ENCODE results near the gene TP53RK.
A peak's percentile ranks its signal among the peaks of the same experiment; 100 is the strongest.

TP53RK gene

GRCh38 chr20:46706242-46706641 is 17.0 kb upstream of the TP53RK start:
- DNase-seq (ENCODE audit: low read depth) = no peak

DNA sequence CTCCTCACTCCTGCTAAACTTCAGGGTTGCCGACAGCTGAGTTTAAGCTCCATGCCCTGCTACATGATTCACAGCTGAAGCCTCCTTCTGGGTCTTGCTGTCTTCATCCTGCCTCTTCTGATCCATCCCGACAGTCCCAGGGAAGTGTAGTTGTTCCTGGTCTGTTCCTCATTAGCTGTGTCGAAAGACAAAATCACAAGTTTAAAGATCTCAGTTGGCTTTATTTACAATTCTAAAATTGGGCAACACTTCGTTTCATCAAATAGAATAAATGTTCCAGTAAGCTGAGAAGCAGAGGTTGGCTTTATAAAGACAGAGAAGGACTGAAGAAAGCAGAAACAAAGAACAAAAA is 16.1 kb upstream of the TP53RK start:
- DNase-seq (ENCODE audit: low read depth) = no peak

DNA sequence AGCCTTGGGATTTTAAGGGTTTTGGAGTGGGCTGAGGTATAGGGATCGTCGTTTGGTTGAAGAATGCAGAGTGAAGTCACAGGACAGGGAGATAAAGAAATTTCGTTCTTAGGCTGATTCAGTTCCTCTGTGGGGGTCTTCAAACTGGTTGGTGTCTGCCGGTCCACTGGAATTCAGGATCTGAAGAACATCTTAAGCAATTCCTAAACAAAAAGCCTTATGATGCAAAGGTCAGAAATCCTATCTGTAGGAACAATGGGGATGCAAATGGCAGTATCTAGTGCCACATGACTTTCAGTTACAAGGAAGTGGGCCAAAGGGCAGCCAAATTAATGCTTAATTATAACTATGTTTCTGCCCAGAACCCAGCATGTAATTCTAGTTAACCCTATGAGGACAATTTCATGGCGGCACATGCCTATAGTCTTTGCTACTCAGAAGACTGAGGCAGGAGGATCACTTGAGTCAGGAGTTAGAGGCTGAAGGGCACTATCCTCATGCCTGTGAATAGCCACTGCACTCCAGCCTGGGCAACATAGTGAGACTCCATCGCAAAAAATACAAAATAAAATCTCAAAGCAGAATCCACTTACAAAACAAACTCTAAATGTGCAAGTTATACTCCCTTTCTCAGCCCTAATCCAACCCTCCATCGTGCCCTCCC is 15.6 kb upstream of the TP53RK start:
- no peak for DNase-seq (ENCODE audit: low read depth)

DNA sequence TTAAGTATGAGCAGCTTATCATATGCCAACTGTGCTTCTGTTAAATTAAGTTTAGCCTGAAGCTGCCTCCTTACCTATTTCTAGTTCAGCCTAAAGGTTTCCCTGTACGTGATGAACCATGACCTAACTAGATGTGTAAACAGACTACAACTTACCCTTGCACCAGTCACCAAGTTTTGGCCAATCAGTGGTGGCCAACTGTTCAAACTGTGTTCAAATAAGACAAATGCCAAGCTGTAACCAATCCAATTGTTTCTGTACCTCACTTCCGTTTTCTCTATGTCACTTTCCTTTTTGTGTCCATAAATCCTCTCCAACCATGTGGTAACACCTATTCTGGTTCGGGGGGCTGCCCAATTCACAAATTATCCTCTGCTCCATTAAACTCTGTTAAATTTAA is 14.2 kb upstream of the TP53RK start:
- no peak for DNase-seq (ENCODE audit: low read depth)

- DNase-seq (ENCODE audit: low read depth) = no peak
These were observed 13.4 kb upstream of the TP53RK start for GRCh38 chr20:46702447-46703203.

DNA sequence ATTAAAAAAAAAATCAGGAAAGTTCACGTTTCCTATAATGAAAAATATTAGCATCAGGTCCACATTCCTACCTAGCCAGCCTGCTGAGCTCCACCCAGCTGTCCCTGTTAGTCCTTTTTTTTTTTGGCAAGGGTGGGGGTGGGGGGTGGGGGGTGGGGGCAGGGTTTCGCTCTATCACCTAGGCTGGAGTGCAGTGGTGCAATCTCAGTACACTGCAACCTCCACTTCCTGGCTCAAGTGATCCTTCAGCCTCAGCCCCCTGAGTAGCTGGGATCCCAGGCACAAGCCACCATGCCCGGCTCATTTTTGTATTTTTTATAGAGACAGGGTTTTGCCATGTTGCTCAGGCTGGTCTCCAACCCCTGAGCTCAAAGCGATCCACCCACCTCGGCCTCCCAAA is 12.7 kb upstream of the TP53RK start:
- DNase-seq (ENCODE audit: low read depth) = no peak

DNA sequence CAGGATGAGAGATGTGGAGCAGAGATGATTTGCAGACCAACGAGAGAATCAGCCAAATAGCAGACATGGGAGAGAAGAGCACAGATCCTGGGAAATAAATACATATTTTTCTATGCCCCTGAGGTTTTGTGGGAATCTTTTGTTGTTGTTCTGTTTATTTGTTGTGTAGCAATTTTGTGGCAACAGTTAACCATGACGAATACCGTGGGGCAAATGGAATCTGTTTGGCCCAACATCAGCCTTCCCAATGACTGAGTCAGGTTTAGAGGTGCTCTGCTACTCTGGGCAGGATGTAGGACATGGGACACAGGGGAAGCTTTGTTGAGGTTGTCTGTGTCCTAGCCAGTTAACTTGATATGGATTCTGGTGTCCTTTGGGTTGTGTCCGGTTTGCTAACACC is 12.3 kb upstream of the TP53RK start:
- no peak for DNase-seq (ENCODE audit: low read depth)

GRCh38 chr20:46701057-46701456 is 11.8 kb upstream of the TP53RK start:
- no peak for DNase-seq (ENCODE audit: low read depth)

- DNase-seq (ENCODE audit: low read depth) = no peak
These were observed 11.2 kb upstream of the TP53RK start for GRCh38 chr20:46700481-46700880.

DNA sequence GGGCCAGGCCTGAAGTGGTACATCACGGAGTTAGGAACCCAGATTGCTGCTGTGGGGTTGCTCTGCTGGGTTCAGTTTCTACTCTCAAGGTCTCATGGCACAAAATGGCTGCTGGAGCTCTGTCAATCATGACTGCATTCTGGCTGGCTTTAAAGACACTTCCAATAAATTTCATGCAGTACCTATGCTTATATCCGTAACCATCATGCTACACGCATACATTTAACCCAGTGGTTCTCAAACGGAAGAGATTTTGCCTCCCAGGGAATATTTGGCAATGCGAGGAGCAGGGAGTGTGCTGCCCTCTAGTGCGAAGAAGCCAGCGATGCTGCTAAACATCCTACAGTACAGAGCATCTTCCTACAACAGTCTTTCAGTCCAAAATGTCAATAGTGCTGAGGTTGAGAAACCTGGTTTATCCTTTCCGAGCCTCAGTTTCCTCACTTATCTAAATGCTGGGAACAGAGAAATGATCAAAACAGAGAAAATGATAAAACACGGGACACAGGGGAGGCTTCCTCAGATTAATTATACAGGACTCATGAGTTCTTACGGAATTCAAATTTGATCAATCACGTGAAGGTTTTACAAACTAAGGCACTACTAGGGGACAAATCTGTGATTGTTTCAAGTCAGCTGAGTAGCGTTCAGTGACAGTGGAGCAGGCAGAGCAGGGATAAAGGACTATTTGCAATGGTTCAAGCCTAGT is 10.6 kb upstream of the TP53RK start:
- no peak for DNase-seq (ENCODE audit: low read depth)

- no peak for DNase-seq (ENCODE audit: low read depth)
These were observed 9.5 kb upstream of the TP53RK start for GRCh38 chr20:46698788-46699187.

- DNase-seq (ENCODE audit: low read depth) = no peak
These were observed 7.6 kb upstream of the TP53RK start for GRCh38 chr20:46696791-46697279.

GRCh38 chr20:46695892-46696291 is 6.6 kb upstream of the TP53RK start:
- DNase-seq (ENCODE audit: low read depth) = no peak

GRCh38 chr20:46694484-46694883 is 5.2 kb upstream of the TP53RK start:
- DNase-seq (ENCODE audit: low read depth) = no peak

DNA sequence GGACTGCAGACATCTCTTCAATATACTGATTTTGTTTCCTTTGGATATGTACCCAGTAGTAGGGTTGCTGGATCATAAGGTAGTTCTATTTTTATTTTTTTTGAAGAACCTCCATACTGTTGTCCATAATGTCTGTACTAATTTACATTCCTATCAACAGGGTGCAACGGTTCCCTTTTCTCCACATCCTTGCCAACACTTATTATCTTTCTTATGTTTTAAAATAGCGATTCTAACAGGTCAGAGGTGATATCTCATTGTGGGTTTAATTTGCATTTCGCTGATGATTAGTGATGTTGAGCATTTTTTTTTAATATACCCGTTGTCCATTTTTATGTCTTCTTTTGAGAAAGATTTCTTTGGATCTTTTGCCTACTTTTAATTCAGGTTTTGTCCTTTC is 2.0 kb upstream of the TP53RK start:
- no peak for DNase-seq (ENCODE audit: low read depth)

- DNase-seq (ENCODE audit: low read depth) = no peak
These were observed 1.2 kb upstream of the TP53RK start for GRCh38 chr20:46690219-46691106.

GRCh38 chr20:46689754-46690085 is 476 bp upstream of the TP53RK start:
- DNase-seq (ENCODE audit: low read depth) = no peak

DNA sequence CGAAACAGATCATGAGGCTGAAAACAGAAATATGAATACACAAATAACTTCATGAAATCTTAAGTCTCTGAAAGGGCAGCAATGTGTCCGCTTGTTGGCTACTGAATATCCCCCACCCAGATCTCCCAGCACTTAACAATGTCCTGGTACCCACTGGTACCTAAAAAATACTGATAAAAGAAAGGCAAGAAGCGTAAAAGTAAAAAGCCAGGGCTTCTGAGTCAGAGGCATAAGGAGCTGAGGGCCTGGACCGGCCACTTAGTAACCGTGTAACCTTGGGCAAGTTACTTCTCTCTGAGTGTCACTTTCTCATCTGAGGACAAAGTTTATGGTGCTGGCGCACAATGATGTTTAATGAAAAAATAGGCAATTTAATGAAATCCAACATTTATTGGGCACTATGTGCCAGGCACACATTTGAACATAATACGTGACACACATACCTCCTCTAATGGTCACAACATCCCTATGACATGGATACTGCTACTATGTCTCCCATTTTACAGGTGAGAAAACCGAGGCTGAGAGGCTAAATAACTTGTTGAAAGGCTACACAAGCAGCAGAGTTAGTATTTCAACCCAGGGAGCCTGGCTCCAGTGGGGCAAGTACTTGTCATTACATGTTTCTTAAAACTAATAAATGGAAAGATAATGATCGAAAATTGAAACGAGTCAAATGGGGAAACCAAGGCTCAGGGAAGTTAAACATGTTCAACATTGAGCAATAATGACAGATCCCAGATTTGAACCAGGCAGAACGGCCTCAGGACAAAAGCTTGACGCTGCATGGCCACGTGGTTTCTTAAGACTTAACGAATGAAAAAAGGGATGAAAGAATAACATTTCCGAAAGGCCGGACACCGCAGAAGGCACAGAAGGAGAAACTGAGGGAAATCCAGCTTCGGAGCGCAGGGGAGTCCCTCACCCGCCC is 828 bp downstream of the TP53RK start:
- DNase-seq (ENCODE audit: low read depth) = no peak

- DNase-seq (ENCODE audit: low read depth) = peak; percentile 66
These were observed 5.1 kb downstream of the TP53RK start for GRCh38 chr20:46683939-46684750.

DNA sequence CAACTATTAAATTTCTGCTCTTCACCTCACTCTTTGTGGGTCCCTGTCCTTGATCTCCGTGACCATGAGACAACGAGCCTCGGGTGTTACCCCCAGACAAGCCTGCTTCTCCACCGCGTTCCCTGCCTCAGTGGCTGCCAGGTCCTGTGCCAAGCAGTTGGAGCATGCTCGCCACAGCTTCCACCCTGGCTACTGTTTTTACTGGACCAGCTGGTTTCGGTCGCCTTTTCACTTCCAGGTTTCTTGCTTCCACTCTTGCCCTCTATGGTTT is 5.6 kb downstream of the TP53RK start:
- DNase-seq (ENCODE audit: low read depth) = no peak

Data from CMK (cell line).